K562 treated with DMSO at 1 percent for 12 hours (cell line): ENCODE measurements around the gene ABCD2. TPM values are rescaled to one million over a fixed set of nuclear protein-coding genes. Genes with fewer than 3 reads are reported as not detected.

Experiments used
- total RNA-seq: library from RNA; unstranded; fragments of 300-600 nt; gene quantifications from 2 replicates; pipeline ENCODE4 v1.2.3, GENCODE V29; 2022; ENCODE audit not compliant: insufficient read depth

ABCD2 gene
- 0.23 TPM in 1 of 2 replicates, not detected in the other for total RNA-seq

DNA sequence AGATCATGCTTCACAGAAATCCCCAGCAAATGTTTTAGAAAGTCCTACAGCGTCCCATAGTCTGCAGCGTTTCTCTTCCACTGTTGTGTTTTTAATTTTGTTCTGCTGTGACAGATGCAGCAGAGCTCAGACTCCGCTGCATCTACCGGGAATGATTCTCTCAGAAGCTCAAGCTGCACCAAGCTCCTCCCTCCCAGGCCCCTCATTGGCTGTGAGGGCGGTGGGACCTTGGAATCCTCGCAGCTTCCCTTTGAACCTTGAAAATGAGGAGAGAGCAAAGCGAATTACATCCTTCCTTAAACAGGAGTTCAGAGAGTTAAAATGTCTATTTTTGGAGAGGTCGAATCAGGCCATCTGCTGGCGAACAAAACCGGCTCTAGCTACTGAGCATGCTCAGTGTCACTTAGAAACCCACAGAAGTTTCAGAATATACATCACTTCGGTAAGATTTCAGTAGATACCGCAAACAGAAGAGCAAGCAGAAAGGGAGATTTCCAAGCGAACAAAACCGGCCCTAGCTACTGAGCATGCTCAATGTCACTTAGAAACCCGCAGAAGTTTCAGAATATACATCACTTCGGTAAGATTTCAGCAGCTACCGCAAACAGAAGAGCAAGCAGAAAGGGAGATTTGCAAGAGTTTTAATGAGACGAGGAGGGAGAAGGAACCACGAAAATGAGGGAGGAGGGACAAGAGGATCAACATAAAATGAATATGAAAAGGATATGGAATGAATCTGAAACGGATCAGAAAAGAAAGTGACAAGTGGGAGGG, at the start of gene ABCD2:
ABCD2 (minus strand) TSS at position 144 of the 774 bp plus-strand sequence. CDS start 188 bp downstream, outside the sequence.

Other genes with a start within 250 kb of the ABCD2 start
- 8.4 and 19.4 TPM in 2 replicates for gene KIF21A, start 176.7 kb downstream of the ABCD2 start, total RNA-seq